A673 (cell line): ENCODE data around the gene STARD13. TPM values are rescaled to one million over a fixed set of nuclear protein-coding genes. Genes with fewer than 3 reads are reported as not detected.

Experiments used
- BruUV-seq: library from RNA; stranded (reverse); fragments of 400-500 nt; replicated peaks from 2 replicates; lab custom pipeline; 2021; lab: Mats Ljungman, UMichigan
- CTCF ChIA-PET: fragments of 300-600 bp; sonication (Branson Sonifier 250); formaldehyde crosslinking; loops from one replicate; lab custom pipeline; 2022; ENCODE audit warnings: antibody characterized with exemption; lab: Charles Lee
- POLR2A ChIA-PET: fragments of 300-600 bp; sonication (Branson Sonifier 250); formaldehyde crosslinking; loops from one replicate; lab custom pipeline; 2022; ENCODE audit warnings: antibody characterized with exemption; ENCODE audit not compliant: low non-redundant PET; lab: Charles Lee
- DNase-seq: peaks from one replicate; pipeline ENCODE4 v3.0.0-alpha.2; 2015; ENCODE audit warnings: low spot score
- H3K27ac ChIP-seq: fragments of 200-600 bp; sonication (generic); 2 replicates; pipeline ENCODE4 v1.5.1; 2016; ENCODE audit warnings: mixed run types, low read depth, mild to moderate bottlenecking, mixed read lengths, antibody characterized with exemption, low read length; ENCODE audit not compliant: poor library complexity, severe bottlenecking
- H3K27me3 ChIP-seq: fragments of 200-600 bp; sonication (generic); replicated peaks from 2 replicates; pipeline ENCODE4 v1.6.1; 2017; ENCODE audit warnings: mixed run types, low read depth, mild to moderate bottlenecking, mixed read lengths, antibody characterized with exemption, low read length; ENCODE audit not compliant: insufficient read depth, poor library complexity
- H3K36me3 ChIP-seq: fragments of 200-600 bp; sonication (generic); 2 replicates; pipeline ENCODE4 v1.6.1; 2016; ENCODE audit warnings: mixed run types, mild to moderate bottlenecking, mixed read lengths, antibody characterized with exemption, low read length; ENCODE audit not compliant: insufficient read depth, poor library complexity, severe bottlenecking
- H3K4me1 ChIP-seq: fragments of 200-600 bp; sonication (generic); 2 replicates; pipeline ENCODE4 v1.6.1; 2017; ENCODE audit warnings: mixed run types, mild to moderate bottlenecking, mixed read lengths, antibody characterized with exemption, low read length; ENCODE audit not compliant: insufficient read depth, poor library complexity, severe bottlenecking
- H3K4me3 ChIP-seq: fragments of 200-600 bp; sonication (generic); 2 replicates; pipeline ENCODE4 v1.5.1; 2016; ENCODE audit warnings: low read depth, mixed run types, mild to moderate bottlenecking, mixed read lengths, low read length; ENCODE audit not compliant: poor library complexity, severe bottlenecking
- H3K9me3 ChIP-seq: fragments of 200-600 bp; sonication (generic); 2 replicates; pipeline ENCODE4 v1.6.1; 2016; ENCODE audit warnings: mixed run types, low read depth, mild to moderate bottlenecking, mixed read lengths, antibody characterized with exemption, low read length; ENCODE audit not compliant: poor library complexity, severe bottlenecking
- EZH2 ChIP-seq: fragments of 200-600 bp; sonication (generic); IDR thresholded peaks from 2 replicates; pipeline ENCODE4 v1.6.1; 2017; ENCODE audit warnings: borderline replicate concordance, low read depth, mild to moderate bottlenecking, mixed read lengths, antibody characterized with exemption, low read length; ENCODE audit not compliant: poor library complexity, severe bottlenecking
- intact Hi-C: fragments of 100-400 bp; cut with micrococcal nuclease; formaldehyde crosslinking; loops from one replicate; pipeline ENCODE4 v1.10.0; 2022; ENCODE audit not compliant: unreplicated experiment
- total RNA-seq: library from RNA; stranded (reverse); gene quantifications from 2 replicates; pipeline ENCODE4 v1.2.3, GENCODE V29; 2021
- TF ChIP-seq, protein P1 (sequence below): fragments of 300-800, 200-600 bp; sonication (generic); conservative IDR thresholded peaks from 2 replicates; pipeline ENCODE4 v1.5.1; 2017; ENCODE audit warnings: low read depth, mild to moderate bottlenecking, antibody characterized with exemption, low read length, moderate library complexity, mixed read lengths

Gene STARD13
- total RNA-seq, 1 experiment from 2014 or later, result 45.7 TPM

DNA sequence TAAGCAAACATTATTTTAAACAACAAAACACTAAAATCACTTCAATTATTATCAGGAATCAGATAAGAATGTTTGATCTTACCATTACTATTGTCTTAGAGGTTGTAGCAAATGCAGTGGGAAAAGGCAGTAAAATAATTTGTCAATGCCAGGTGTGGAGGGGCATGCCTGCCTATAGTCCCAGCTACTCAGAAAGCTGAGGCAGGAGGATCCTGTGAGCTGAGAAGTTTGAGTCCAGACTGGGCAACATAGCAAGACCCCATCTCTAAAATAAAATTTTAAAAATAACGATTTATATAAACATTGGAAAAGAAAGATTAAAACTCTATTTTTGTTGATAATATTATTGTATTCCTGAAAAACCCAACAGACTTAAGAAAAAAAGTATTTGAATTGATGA is 202.5 kb downstream of the STARD13 start:
- intact Hi-C loops, result no loop called here
- peaks cover 18% of the 10 kb centered on the region for H3K4me1 ChIP-seq
- no peaks in the 10 kb centered on the region for H3K9me3 ChIP-seq
- no peaks in the 10 kb centered on the region for H3K27me3 ChIP-seq
- TF ChIP-seq, protein P1, sequence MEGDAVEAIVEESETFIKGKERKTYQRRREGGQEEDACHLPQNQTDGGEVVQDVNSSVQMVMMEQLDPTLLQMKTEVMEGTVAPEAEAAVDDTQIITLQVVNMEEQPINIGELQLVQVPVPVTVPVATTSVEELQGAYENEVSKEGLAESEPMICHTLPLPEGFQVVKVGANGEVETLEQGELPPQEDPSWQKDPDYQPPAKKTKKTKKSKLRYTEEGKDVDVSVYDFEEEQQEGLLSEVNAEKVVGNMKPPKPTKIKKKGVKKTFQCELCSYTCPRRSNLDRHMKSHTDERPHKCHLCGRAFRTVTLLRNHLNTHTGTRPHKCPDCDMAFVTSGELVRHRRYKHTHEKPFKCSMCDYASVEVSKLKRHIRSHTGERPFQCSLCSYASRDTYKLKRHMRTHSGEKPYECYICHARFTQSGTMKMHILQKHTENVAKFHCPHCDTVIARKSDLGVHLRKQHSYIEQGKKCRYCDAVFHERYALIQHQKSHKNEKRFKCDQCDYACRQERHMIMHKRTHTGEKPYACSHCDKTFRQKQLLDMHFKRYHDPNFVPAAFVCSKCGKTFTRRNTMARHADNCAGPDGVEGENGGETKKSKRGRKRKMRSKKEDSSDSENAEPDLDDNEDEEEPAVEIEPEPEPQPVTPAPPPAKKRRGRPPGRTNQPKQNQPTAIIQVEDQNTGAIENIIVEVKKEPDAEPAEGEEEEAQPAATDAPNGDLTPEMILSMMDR, result no peak
- no peak for TF ChIP-seq EZH2
- POLR2A ChIA-PET, result no interaction called here
- no peak overlapping the region for H3K27ac ChIP-seq
- DNase-seq, result no peak
- H3K36me3 ChIP-seq, result no peaks in the 10 kb centered on the region
- no TSS peak for BruUV-seq
- CTCF ChIA-PET, result no interaction called here
- no peak overlapping the region for H3K4me3 ChIP-seq

DNA sequence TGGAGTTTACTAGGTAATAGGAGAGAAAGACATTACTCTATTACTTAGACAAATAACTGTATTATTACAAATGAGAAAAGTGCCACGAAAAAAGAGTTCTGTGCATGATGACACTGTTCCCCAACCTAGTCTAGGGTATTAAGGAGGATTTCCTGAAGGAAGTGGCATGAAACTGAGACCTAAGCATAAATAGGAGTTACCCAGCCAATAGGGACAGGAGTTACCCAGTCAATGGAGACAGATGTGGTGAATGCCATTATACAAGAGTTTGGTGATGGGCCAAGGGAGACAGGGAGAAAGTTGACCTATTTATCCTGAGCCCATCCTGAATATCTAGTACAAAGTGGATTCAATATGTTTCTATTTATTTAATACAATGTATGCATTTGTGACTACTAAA is 203.9 kb downstream of the STARD13 start:
- Histone ChIP-seq H3K4me1 (peaks cover 18% of the 10 kb centered on the region), H3K9me3 (no peaks in the 10 kb centered on the region), H3K27ac (peak overlapping the region; percentile 46), H3K36me3 (no peaks in the 10 kb centered on the region), H3K4me3 (no peak overlapping the region), H3K27me3 (no peaks in the 10 kb centered on the region)
- no TSS peak for BruUV-seq
- TF ChIP-seq, protein P1, result no peak
- no peak for TF ChIP-seq EZH2
- peak; percentile 54 for DNase-seq
- intact Hi-C loops, result no loop called here
- ChIA-PET POLR2A (no interaction called here), CTCF (no interaction called here)

DNA sequence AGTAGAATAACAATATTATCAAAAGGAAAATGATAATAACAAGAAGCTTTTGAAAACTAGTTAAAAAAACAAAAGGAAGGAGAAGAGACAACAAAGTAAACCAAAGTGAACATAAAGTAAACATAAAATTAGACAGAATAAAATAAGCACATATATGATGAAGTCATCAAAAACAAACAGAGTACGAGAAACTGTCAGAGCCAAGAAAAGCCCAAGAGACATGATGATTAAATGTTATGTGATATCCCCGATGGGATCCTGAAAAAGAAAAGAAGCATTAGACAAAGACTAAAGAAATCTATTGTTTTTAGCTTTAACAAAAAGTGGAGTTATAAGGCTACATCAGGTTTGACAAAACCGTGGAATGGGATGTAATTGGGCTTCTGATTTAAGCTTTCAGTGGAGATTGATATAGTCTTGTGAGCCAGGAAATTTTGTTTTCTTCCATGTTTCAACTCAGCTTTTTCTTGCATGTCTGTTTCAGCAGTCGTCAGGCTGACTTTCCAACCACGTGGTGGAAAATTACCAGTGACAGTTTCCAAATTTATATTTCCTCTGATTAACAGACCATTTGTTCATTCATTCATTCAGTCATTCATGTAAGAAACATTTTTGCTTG is 204.5 kb downstream of the STARD13 start:
- peaks cover 18% of the 10 kb centered on the region for H3K4me1 ChIP-seq
- ChIA-PET POLR2A (no interaction called here), CTCF (no interaction called here)
- H3K9me3 ChIP-seq, result no peaks in the 10 kb centered on the region
- BruUV-seq, result TSS peak; percentile 48
- H3K27ac ChIP-seq, result peak overlapping the region; percentile 46
- peak; percentile 45 for DNase-seq
- H3K27me3 ChIP-seq, result no peaks in the 10 kb centered on the region
- no peaks in the 10 kb centered on the region for H3K36me3 ChIP-seq
- TF ChIP-seq, protein P1, result no peak
- TF ChIP-seq EZH2, result no peak
- intact Hi-C loops, result no loop called here
- H3K4me3 ChIP-seq, result no peak overlapping the region
